ENCODE data around the gene THAP7. TPM values are rescaled to one million over a fixed set of nuclear protein-coding genes. Genes with fewer than 3 reads are reported as not detected.

Gene THAP7
- total and polyA plus RNA-seq, 9 of the 15 experiments (the other 6 are each of a cell fraction or from before 2014, with no cell fraction given), result 7.9 to 263 (median 84.1) TPM

GRCh38 chr22:20999350-21000206, 2.3 kb downstream of the THAP7 start (continued):
- TF ChIP-seq RAD21 (CRISPR knock-in tag; conservative IDR thresholded peaks at IDR 0.05 in 1 of 2, IDR thresholded peaks at IDR 0.05 in 1 of 2) (0 out of 4 replicates have a peak, but pooled peaks of 1 of the 2 experiments have one; percentile 2), SMARCC2 (IDR thresholded peaks at IDR 0.05; ENCODE audit: low read depth) (no peak), KLF10 (CRISPR knock-in tag; IDR thresholded peaks at IDR 0.05) (no peak), ZNF324 (CRISPR knock-in tag; IDR thresholded peaks at IDR 0.05) (no peak), RBM15 (IDR thresholded peaks at IDR 0.05; ENCODE audit: insufficient read depth, low read length) (no peak), NR3C1 (CRISPR knock-in tag; IDR thresholded peaks at IDR 0.05) (no peak), KLF13 (tag; IDR thresholded peaks at IDR 0.05; ENCODE audit: borderline replicate concordance, low read depth) (0 out of 2 replicates have a peak, but pooled peaks have one; percentile 39), SUPT5H (IDR thresholded peaks at IDR 0.05) (no peak), DACH1 (IDR thresholded peaks at IDR 0.05; ENCODE audit: partially characterized antibody) (no peak), ZNF717 (CRISPR knock-in tag; IDR thresholded peaks at IDR 0.05) (no peak), RB1 (IDR thresholded peaks at IDR 0.05; ENCODE audit: low read depth) (no peak), CUX1 (CRISPR knock-in tag; IDR thresholded peaks at IDR 0.05) (no peak), CHD1 (IDR thresholded peaks at IDR 0.05; ENCODE audit: low read length) (no peak), ZNF764 (CRISPR knock-in tag; IDR thresholded peaks at IDR 0.05; ENCODE audit: low read depth) (no peak; the same call in 1 of the 2 replicates), HDAC8 (tag; IDR thresholded peaks at IDR 0.05) (no peak), YY1 (IDR thresholded peaks at IDR 0.05; ENCODE audit: borderline replicate concordance in 1 of 3, control insufficient read depth in 1 of 3, extremely low read depth in 1 of 3, insufficient read depth in 3 of 3, insufficient read length in 1 of 3, insufficient replicate concordance in 2 of 3, low read depth in 1 of 3, low read length in 2 of 3) (no peak), ZNF23 (CRISPR knock-in tag; IDR thresholded peaks at IDR 0.05) (no peak), ZFP1 (CRISPR knock-in tag; IDR thresholded peaks at IDR 0.05) (0 out of 2 replicates have a peak, but pooled peaks have one; percentile 6), NCOA2 (IDR thresholded peaks at IDR 0.05; ENCODE audit: partially characterized antibody in 2 of 2) (no peak), TEAD2 (tag; IDR thresholded peaks at IDR 0.05) (no peak), PTTG1 (tag; IDR thresholded peaks at IDR 0.05; ENCODE audit: low read depth) (no peak), ZNF277 (CRISPR knock-in tag; IDR thresholded peaks at IDR 0.05; ENCODE audit: borderline replicate concordance) (no peak)
